HCT116 (cell line): Measurements from ENCODE around the gene CHAD. TPM values are rescaled to one million over a fixed set of nuclear protein-coding genes. Genes with fewer than 3 reads are reported as not detected.
"Not testable (repeated sequence)": the region's sequence is repeated elsewhere in the genome, so short reads cannot be mapped to it uniquely, and the experiment has no call there.

Experiments used
- ATAC-seq: fragments of 200-7000 bp; cut with Tn5 transposase; 2 replicates; pipeline ENCODE4 v1.9.1; 2020; ENCODE audit warnings: mild to moderate bottlenecking, moderate library complexity
- BruUV-seq: library from RNA; stranded (reverse); fragments of 400-500 nt; replicated peaks from 2 replicates; lab custom pipeline; 2021; lab: Mats Ljungman, UMichigan
- CTCF ChIA-PET: fragments of 300-600 bp; sonication (Branson Sonifier 250); formaldehyde crosslinking; loops from one replicate; lab custom pipeline; 2021; ENCODE audit warnings: antibody characterized with exemption; lab: Charles Lee
- POLR2A ChIA-PET: fragments of 300-600, 350-600 bp; sonication (Branson Sonifier 250); formaldehyde crosslinking; loops from one replicate; lab custom pipeline; 2021; ENCODE audit warnings: antibody characterized with exemption; lab: Charles Lee
- RAD21 ChIA-PET, 2 experiments: fragments of 300-600 bp; sonication (Branson Sonifier 250); formaldehyde crosslinking; loops; one replicate each; lab custom pipeline; 2023; ENCODE audit warnings: low total read pairs in 2 of 2; ENCODE audit not compliant: uncharacterized antibody in 2 of 2, unreplicated experiment in 2 of 2, low non-redundant PET in 1 of 2; lab: Charles Lee
- DNase-seq: peaks from one replicate; pipeline ENCODE4 v3.0.0-alpha.2; 2010; ENCODE audit warnings: low read depth, low spot score
- H2AFZ ChIP-seq: fragments of 200-600 bp; shearing (Covaris generic), sonication (generic); 2 replicates; pipeline ENCODE4 v1.6.1; 2017; ENCODE audit warnings: low read depth, mixed run types, mixed read lengths, antibody characterized with exemption, low read length; ENCODE audit not compliant: poor library complexity, severe bottlenecking
- H3K27ac ChIP-seq: 2 replicates; pipeline ENCODE4 v1.5.1; 2012; ENCODE audit warnings: low read depth, low read length
- H3K27me3 ChIP-seq: fragments of 200-600 bp; sonication (generic); 2 replicates; pipeline ENCODE4 v1.6.1; 2016; ENCODE audit warnings: mixed run types, low read length, mixed read lengths; ENCODE audit not compliant: insufficient read depth
- H3K36me3 ChIP-seq, 2 experiments: fragments of 200-500 bp in 1 of 2; fragments of 200-600 bp in 1 of 2; sonication (Bioruptor generic) in 1 of 2; sonication (generic) in 1 of 2; 2 replicates each; pipeline versions ENCODE4 v1.5.1 to v1.6.1; 2014 to 2016; ENCODE audit warnings: low read length in 2 of 2, inconsistent platforms in 1 of 2, mixed read lengths in 1 of 2, mixed run types in 1 of 2; ENCODE audit not compliant: insufficient read depth in 2 of 2, control insufficient read depth in 1 of 2
- H3K4me1 ChIP-seq, 2 experiments: fragments of 200-600 bp in 1 of 2; sonication (generic) in 1 of 2; 2 replicates each; pipeline versions ENCODE4 v1.5.1 to v1.6.1; 2012 to 2017; ENCODE audit warnings: low read length in 2 of 2, inconsistent platforms in 1 of 2, mild to moderate bottlenecking in 1 of 2, mixed read lengths in 1 of 2, mixed run types in 1 of 2, moderate library complexity in 1 of 2; ENCODE audit not compliant: insufficient read depth in 2 of 2, control insufficient read depth in 1 of 2
- H3K4me2 ChIP-seq: fragments of 200-600 bp; sonication (generic); 2 replicates; pipeline ENCODE4 v1.6.1; 2017; ENCODE audit warnings: mixed run types, low read length, mixed read lengths
- H3K4me3 ChIP-seq, 2 experiments: fragments of 200-600 bp in 1 of 2; sonication (generic) in 1 of 2; replicated peaks in 1 of 2; 2 replicates each; pipeline ENCODE4 v1.5.1; 2011 to 2016; ENCODE audit warnings: low read length in 2 of 2, control low read depth in 1 of 2, low read depth in 1 of 2, mild to moderate bottlenecking in 1 of 2, mixed read lengths in 1 of 2, mixed run types in 1 of 2
- H3K79me2 ChIP-seq: fragments of 200-600 bp; sonication (generic); 2 replicates; pipeline ENCODE4 v1.6.1; 2017; ENCODE audit warnings: mild to moderate bottlenecking, mixed run types, low read length, moderate library complexity, mixed read lengths; ENCODE audit not compliant: insufficient read depth
- H3K9ac ChIP-seq: fragments of 200-600 bp; sonication (generic); 2 replicates; pipeline ENCODE4 v1.6.1; 2016; ENCODE audit warnings: low read length, mixed read lengths
- H3K9me2 ChIP-seq: fragments of 200-600 bp; sonication (generic), shearing (Covaris generic); 2 replicates; pipeline ENCODE4 v1.6.1; 2017; ENCODE audit warnings: mixed run types, mild to moderate bottlenecking, moderate library complexity; ENCODE audit not compliant: insufficient read depth
- H3K9me3 ChIP-seq, 2 experiments: fragments of 200-500 bp in 1 of 2; fragments of 200-600 bp in 1 of 2; sonication (Bioruptor generic) in 1 of 2; sonication (generic) in 1 of 2; 2 replicates each; pipeline ENCODE4 v1.6.1; 2014 to 2017; ENCODE audit warnings: low read length in 2 of 2, mixed read lengths in 2 of 2, inconsistent platforms in 1 of 2, low read depth in 1 of 2, mild to moderate bottlenecking in 1 of 2, mixed run types in 1 of 2, moderate library complexity in 1 of 2; ENCODE audit not compliant: control insufficient read depth in 1 of 2, insufficient read depth in 1 of 2
- H4K20me1 ChIP-seq: fragments of 200-600 bp; sonication (generic), shearing (Covaris generic); 2 replicates; pipeline ENCODE4 v1.6.1; 2017; ENCODE audit warnings: mixed run types, mild to moderate bottlenecking, moderate library complexity; ENCODE audit not compliant: insufficient read depth
- CTCF ChIP-seq, 3 experiments: fragments of 200-600 bp in 1 of 3; sonication (generic) in 1 of 3; IDR thresholded peaks in 2 of 3; conservative IDR thresholded peaks in 1 of 3; 2 replicates each; pipeline ENCODE4 v1.5.1; 2012 to 2017; ENCODE audit warnings: low read depth in 2 of 3, low read length in 2 of 3, antibody characterized with exemption in 1 of 3, borderline replicate concordance in 1 of 3, control low read depth in 1 of 3, mild to moderate bottlenecking in 1 of 3, mixed read lengths in 1 of 3, mixed run types in 1 of 3, moderate library complexity in 1 of 3; ENCODE audit not compliant: insufficient read depth in 1 of 3
- EZH2phosphoT487 ChIP-seq: fragments of 200-600 bp; IDR thresholded peaks from 2 replicates; pipeline ENCODE4 v1.6.1; 2018; ENCODE audit warnings: antibody characterized with exemption, borderline replicate concordance
- POLR2A ChIP-seq: IDR thresholded peaks from 2 replicates; pipeline ENCODE4 v1.7.0; 2011; ENCODE audit warnings: borderline replicate concordance; ENCODE audit not compliant: insufficient read depth, insufficient read length; ENCODE audit errors: extremely low read depth
- intact Hi-C: fragments of 100-400 bp; cut with micrococcal nuclease; formaldehyde crosslinking; loops from 2 replicates; pipeline ENCODE4 v1.10.0; 2022
- total RNA-seq: library from RNA; stranded (reverse); gene quantifications from one replicate; pipeline ENCODE4 v1.2.1, GENCODE V29; 2021; ENCODE audit not compliant: unreplicated experiment

The CHAD gene
- total RNA-seq, 1 experiment from 2014 or later, result not detected

GRCh38 chr17:50472761-50473161 is 4.1 kb upstream of the CHAD start:
- H3K4me3 ChIP-seq, DNase-seq, BruUV-seq, H3K9me2 ChIP-seq, CTCF ChIA-PET, H3K27me3 ChIP-seq, H3K9me3 ChIP-seq, H3K36me3 ChIP-seq, H3K4me2 ChIP-seq, H4K20me1 ChIP-seq, intact Hi-C loops, H3K9ac ChIP-seq, H2AFZ ChIP-seq, H3K4me1 ChIP-seq, H3K79me2 ChIP-seq, POLR2A ChIA-PET, RAD21 ChIA-PET, H3K27ac ChIP-seq: not testable (repeated sequence)
- 0 out of 6 replicates have a peak, but pooled peaks of 1 of the 3 experiments have one; percentile 15 for TF ChIP-seq CTCF (IDR thresholded peaks at IDR 0.05 in 2 of 3, conservative IDR thresholded peaks at IDR 0.05 in 1 of 3; ENCODE audit: borderline replicate concordance in 1 of 3, insufficient read depth in 1 of 3, low read depth in 2 of 3, low read length in 2 of 3)
- peak; percentile 29; the same call in 1 of the 2 replicates for ATAC-seq

DNA sequence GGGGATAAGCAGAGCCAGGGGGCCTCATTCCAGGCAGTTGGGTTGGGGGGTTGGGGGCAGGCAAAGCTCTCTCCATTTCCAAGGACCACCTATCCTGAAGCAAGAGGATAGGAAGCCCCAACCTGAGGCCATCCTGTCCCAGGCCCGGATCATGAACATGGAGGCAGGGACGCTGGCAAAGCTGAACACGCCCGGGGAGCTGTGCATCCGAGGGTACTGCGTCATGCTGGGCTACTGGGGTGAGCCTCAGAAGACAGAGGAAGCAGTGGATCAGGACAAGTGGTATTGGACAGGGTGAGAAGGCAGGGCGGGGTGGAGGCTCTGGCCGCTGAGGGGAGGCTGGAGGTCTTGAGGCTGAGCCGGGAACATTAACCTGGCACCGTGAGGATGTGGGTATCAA is 3.6 kb upstream of the CHAD start:
- H4K20me1 ChIP-seq, result no peaks in the 10 kb centered on the region
- H3K9me3 ChIP-seq, result no peaks in the 10 kb centered on the region
- DNase-seq, result no peak
- no TSS peak for BruUV-seq
- RAD21 ChIA-PET, result no interaction called here
- CTCF ChIA-PET, result no interaction called here
- POLR2A ChIA-PET, result no interaction called here
- no peaks in the 10 kb centered on the region for H3K9me2 ChIP-seq
- no peak for ATAC-seq
- H3K79me2 ChIP-seq, result no peaks in the 10 kb centered on the region
- intact Hi-C loops, result no loop called here
- H3K4me1 ChIP-seq, result no peaks in the 10 kb centered on the region; a peak in 1 of 4 replicates
- H3K4me3 ChIP-seq, result no peak overlapping the region
- no peak overlapping the region for H3K27ac ChIP-seq
- H3K9ac ChIP-seq, result no peak overlapping the region
- H3K36me3 ChIP-seq, result no peaks in the 10 kb centered on the region
- no peak for TF ChIP-seq EZH2phosphoT487
- no peak for TF ChIP-seq POLR2A
- H3K4me2 ChIP-seq, result no peak overlapping the region
- no peaks in the 10 kb centered on the region for H3K27me3 ChIP-seq
- H2AFZ ChIP-seq, result no peak overlapping the region
